ENCODE results near the gene CYP4A11. TPM values are rescaled to one million over a fixed set of nuclear protein-coding genes. Genes with fewer than 3 reads are reported as not detected.

Gene CYP4A11
- polyA plus RNA-seq, 3 donors = not detected

- H4K20me1 ChIP-seq (ENCODE audit: insufficient read depth, low read length) = no peaks in the 10 kb centered on the region
- no peaks in the 10 kb centered on the region for H3K9me3 ChIP-seq (replicated peaks in 1 of 2; ENCODE audit: control insufficient read depth in 1 of 2, insufficient read depth in 1 of 2, low read length in 2 of 2)
- no peak overlapping the region for H3K4me3 Mint-ChIP-seq
- no peak overlapping the region for H3K4me2 ChIP-seq (replicated peaks; ENCODE audit: extremely low read depth, low read length, poor library complexity, severe bottlenecking)
- H3K4me1 ChIP-seq (ENCODE audit: control insufficient read depth in 1 of 2, insufficient read depth in 2 of 2, low read length in 2 of 2) = no peaks in the 10 kb centered on the region
- TF ChIP-seq CTCF (IDR thresholded peaks at IDR 0.05) = no peak
- no peak overlapping the region for H2AFZ ChIP-seq (ENCODE audit: insufficient read depth, low read depth, low read length, poor library complexity, severe bottlenecking)
- peaks cover 2 to 9% (median 4%) of the 10 kb centered on the region in 3 donors for H3K27me3 Mint-ChIP-seq (ENCODE audit: low read depth in 3 of 3)
- H3K27me3 ChIP-seq (ENCODE audit: control insufficient read depth in 2 of 2, insufficient read depth in 2 of 2, low read length in 2 of 2) = no peaks in the 10 kb centered on the region
- H3K36me3 Mint-ChIP-seq = no peaks in the 10 kb centered on the region
- H3K27ac ChIP-seq (ENCODE audit: low read depth in 1 of 2, low read length in 2 of 2) = no peak overlapping the region
- no peaks in the 10 kb centered on the region for H3K79me2 ChIP-seq (ENCODE audit: insufficient read depth, low read length)
- intact Hi-C loops (cut with micrococcal nuclease) = no loop called here
- DNase-seq = no peak
- H3K4me3 ChIP-seq (replicated peaks in 1 of 3; ENCODE audit: low read depth in 2 of 3, low read length in 3 of 3) = no peak overlapping the region
- H3K27ac Mint-ChIP-seq = no peak overlapping the region
- H3K9me3 Mint-ChIP-seq = peaks cover 0 to 4% (median 0%) of the 10 kb centered on the region in 7 donors
- no peaks in the 10 kb centered on the region for H3K36me3 ChIP-seq (replicated peaks in 1 of 2; ENCODE audit: control insufficient read depth in 1 of 2, insufficient read depth in 2 of 2, low read length in 2 of 2)
- H3K4me1 Mint-ChIP-seq = no peaks in the 10 kb centered on the region
- no peak overlapping the region for H3K9ac ChIP-seq (ENCODE audit: insufficient read depth, low read length, poor library complexity, severe bottlenecking)
Observed at GRCh38 chr1:46942086-46942485, 810 bp upstream of the CYP4A11 start.

- H3K4me3 Mint-ChIP-seq = no peak overlapping the region
- no peak overlapping the region for H3K4me2 ChIP-seq (replicated peaks; ENCODE audit: extremely low read depth, low read length, poor library complexity, severe bottlenecking)
- H3K27ac ChIP-seq (ENCODE audit: low read depth in 1 of 2, low read length in 2 of 2) = no peak overlapping the region
- no peaks in the 10 kb centered on the region for H3K9me3 ChIP-seq (replicated peaks in 1 of 2; ENCODE audit: control insufficient read depth in 1 of 2, insufficient read depth in 1 of 2, low read length in 2 of 2)
- no peaks in the 10 kb centered on the region for H3K36me3 ChIP-seq (replicated peaks in 1 of 2; ENCODE audit: control insufficient read depth in 1 of 2, insufficient read depth in 2 of 2, low read length in 2 of 2)
- H3K27ac Mint-ChIP-seq = no peak overlapping the region
- H3K27me3 Mint-ChIP-seq (ENCODE audit: low read depth in 3 of 3) = peaks cover 2 to 6% (median 4%) of the 10 kb centered on the region in 3 donors
- H3K4me1 ChIP-seq (ENCODE audit: control insufficient read depth in 1 of 2, insufficient read depth in 2 of 2, low read length in 2 of 2) = no peaks in the 10 kb centered on the region
- WGBS (ENCODE audit: insufficient coverage) = 86% methylated on average over 4 of the region's 7 CpGs
- H3K4me1 Mint-ChIP-seq = no peaks in the 10 kb centered on the region
- intact Hi-C loops (cut with micrococcal nuclease) = no loop called here
- no peaks in the 10 kb centered on the region for H3K79me2 ChIP-seq (ENCODE audit: insufficient read depth, low read length)
- H3K9me3 Mint-ChIP-seq = peaks cover 0 to 4% (median 0%) of the 10 kb centered on the region in 7 donors
- no peak for TF ChIP-seq CTCF (IDR thresholded peaks at IDR 0.05)
- no peak overlapping the region for H3K9ac ChIP-seq (ENCODE audit: insufficient read depth, low read length, poor library complexity, severe bottlenecking)
- H3K36me3 Mint-ChIP-seq = no peaks in the 10 kb centered on the region
- no peak overlapping the region for H3K4me3 ChIP-seq (replicated peaks in 1 of 3; ENCODE audit: low read depth in 2 of 3, low read length in 3 of 3)
- no peaks in the 10 kb centered on the region for H3K27me3 ChIP-seq (ENCODE audit: control insufficient read depth in 2 of 2, insufficient read depth in 2 of 2, low read length in 2 of 2)
- no peak overlapping the region for H2AFZ ChIP-seq (ENCODE audit: insufficient read depth, low read depth, low read length, poor library complexity, severe bottlenecking)
- H4K20me1 ChIP-seq (ENCODE audit: insufficient read depth, low read length) = no peaks in the 10 kb centered on the region
- no peak for DNase-seq
Observed at GRCh38 chr1:46940307-46940706, 969 bp downstream of the CYP4A11 start.
